GM10266 (cell line): Measurements from ENCODE around the gene PDIA5.

Experiments used
- DNase-seq: peaks from one replicate; pipeline ENCODE4 v3.0.0; 2012; ENCODE audit errors: extremely low spot score
- TF ChIP-seq, protein P1 (sequence below): IDR thresholded peaks from 2 replicates; pipeline ENCODE4 v1.5.1; 2012; ENCODE audit warnings: mild to moderate bottlenecking, low read depth; ENCODE audit not compliant: control insufficient read depth, insufficient read depth; ENCODE audit errors: missing control alignments

The PDIA5 gene

DNA sequence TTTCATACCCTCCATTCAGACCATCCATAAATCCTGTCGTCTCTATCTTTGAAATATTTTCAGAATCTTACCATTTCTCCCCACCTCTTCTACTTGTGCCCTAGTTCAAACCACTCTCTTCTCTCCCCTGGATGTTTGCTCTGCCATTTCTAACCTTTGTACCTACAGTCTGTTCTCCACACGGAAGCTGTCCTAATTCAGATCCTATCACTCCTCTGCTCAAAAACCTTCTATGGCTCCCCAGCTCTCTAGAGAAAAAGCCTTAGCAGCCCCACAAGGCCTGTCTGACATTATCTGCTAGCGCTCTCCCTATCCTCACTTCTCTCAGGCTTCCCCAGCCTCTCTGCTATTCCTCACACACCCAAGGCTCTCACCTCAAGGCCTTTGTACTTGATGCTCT is 34.8 kb upstream of the PDIA5 start:
- TF ChIP-seq, protein P1, sequence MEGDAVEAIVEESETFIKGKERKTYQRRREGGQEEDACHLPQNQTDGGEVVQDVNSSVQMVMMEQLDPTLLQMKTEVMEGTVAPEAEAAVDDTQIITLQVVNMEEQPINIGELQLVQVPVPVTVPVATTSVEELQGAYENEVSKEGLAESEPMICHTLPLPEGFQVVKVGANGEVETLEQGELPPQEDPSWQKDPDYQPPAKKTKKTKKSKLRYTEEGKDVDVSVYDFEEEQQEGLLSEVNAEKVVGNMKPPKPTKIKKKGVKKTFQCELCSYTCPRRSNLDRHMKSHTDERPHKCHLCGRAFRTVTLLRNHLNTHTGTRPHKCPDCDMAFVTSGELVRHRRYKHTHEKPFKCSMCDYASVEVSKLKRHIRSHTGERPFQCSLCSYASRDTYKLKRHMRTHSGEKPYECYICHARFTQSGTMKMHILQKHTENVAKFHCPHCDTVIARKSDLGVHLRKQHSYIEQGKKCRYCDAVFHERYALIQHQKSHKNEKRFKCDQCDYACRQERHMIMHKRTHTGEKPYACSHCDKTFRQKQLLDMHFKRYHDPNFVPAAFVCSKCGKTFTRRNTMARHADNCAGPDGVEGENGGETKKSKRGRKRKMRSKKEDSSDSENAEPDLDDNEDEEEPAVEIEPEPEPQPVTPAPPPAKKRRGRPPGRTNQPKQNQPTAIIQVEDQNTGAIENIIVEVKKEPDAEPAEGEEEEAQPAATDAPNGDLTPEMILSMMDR = no peak

DNA sequence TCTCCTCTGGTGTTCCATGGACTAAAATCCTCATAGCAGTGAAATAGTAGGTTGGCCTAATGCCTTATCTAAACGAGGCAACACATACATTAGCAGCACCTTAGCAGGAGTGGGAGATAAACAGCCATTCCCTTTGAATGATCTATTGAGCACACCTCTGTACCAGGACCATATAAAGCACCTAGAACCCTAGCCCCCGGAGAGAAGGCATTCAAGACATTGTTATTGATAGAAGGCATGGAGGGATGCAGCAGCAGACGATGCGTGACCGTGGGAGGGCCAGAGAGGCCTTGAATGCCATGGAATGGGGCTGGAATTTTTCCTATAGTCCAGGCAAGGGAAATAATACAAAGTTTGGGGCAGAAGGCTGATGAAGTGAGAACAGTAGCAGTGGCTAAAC is 32.7 kb upstream of the PDIA5 start:
- DNase-seq = no peak

More for the DNA sequence above, 34.8 kb upstream of the PDIA5 start:
- DNase-seq = no peak

DNA sequence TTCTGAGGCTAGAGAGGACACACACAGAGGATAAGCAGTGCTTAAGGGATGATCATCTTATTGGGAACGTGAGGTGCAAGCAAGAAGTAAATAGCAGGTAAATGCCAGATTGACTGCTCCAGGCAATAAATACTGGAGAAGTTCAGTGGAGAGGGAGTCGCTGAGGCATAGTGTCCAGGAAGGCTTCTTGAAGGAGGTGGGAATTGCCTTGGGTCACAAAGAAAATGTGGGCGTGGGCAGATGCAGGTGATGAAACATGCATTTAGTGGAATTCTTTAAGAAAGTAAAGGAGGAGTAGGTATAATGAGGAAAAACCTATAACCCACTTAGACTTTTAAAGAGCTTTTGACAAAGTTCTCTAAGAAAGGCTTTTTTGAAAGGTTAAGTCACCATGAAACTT is 31.8 kb upstream of the PDIA5 start:
- TF ChIP-seq, protein P1 = no peak
- DNase-seq = no peak

More for the DNA sequence above, 32.7 kb upstream of the PDIA5 start:
- TF ChIP-seq, protein P1 = no peak

DNA sequence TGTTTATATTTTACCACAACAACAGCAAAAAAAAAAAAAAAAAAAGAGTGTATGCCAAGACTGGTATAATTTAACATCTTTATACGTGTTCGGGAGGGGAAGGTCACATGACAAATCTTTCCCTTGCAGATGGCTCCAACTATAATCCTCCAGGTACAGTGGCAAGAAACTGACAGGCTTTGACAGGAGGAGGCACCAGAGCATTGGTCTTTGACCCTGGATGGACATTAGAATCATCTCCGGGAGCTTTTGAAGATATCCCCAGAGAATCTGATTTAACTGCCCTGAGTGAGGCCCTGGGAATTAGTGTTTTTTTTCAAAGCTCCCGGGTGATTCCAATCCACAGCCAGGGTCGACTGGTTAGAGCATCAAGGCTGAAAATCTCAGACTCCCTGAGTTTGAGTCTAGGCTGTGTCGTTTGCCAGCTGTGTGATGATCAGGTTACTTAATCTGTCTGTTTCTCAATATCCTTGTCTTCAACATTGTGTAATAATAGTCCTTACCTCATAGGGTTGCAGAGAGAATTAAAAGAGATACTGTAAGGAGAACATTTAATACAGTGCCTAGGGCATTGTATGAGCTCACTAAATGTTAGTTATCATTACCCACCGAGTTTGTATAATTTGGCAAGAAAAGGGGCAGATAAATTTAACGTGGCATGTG is 30.3 kb upstream of the PDIA5 start:
- no peak for DNase-seq

DNA sequence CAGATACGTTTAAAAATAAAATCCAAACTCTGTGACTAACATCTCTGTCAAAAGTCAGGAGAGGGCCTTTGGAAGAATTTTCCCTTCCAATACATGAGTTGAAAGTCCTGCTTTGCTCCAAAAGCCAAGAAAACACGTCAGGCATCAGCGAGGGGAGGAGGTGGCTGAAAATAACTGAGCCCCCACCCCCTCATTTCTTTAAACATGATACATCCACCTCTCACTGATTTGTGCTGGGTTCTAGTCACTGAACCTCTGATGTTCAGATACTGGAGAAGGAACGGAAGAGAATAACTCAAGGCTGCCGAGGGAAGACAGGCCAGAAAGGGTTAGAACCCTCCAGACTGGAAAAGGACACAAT is 29.8 kb upstream of the PDIA5 start:
- no peak for DNase-seq
- TF ChIP-seq, protein P1 = no peak

More for the DNA sequence above, 30.3 kb upstream of the PDIA5 start:
- TF ChIP-seq, protein P1 = no peak

DNA sequence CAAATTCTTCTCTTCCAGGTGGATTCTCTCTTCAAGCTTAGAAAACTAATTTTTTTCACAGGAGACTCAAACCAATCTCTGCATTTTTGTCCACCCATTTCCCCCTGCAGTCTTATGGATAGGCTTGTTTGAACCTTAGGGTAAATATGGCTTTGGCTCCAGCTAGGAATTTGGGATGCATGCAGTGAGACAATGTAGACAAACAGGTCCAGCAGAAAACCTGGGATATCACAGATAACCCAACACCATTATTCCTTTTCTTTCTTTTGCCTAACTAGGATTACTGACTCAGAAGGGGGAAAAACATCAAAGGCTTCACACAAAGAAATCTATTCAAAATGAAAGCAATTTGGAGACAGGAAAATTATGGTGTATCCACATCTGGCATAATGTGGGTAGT is 28.1 kb upstream of the PDIA5 start:
- no peak for DNase-seq
- TF ChIP-seq, protein P1 = no peak

DNA sequence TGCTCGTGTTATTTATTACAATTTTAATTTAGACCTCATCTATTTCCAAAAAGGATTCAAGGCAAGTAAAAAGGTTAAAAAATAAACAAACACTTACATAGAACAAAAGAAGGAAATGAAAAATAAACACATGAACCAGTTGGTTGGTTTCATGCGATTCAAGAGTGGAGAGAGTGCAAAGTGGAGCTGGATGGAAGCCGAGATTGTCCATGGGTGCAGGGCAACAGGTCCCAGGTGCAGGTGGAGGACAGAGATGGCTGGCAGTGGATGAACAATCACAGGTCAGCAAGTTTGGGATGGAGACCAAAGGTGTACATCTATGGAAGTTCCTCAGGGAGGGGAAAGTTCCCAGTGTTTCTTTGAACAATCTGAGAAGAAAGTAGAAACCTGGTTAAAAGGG is 27.6 kb upstream of the PDIA5 start:
- DNase-seq = no peak

More for the DNA sequence above, 27.6 kb upstream of the PDIA5 start:
- TF ChIP-seq, protein P1 = no peak
